Ishikawa (cell line): ENCODE measurements around the gene THADA.

ENCODE experiments used
- CEBPB ChIP-seq: IDR thresholded peaks from 2 replicates; pipeline ENCODE4 v1.6.1; 2012
- CREB1 ChIP-seq: IDR thresholded peaks from 2 replicates; pipeline ENCODE4 v1.6.1; 2012; ENCODE audit warnings: low read depth
- EGR1 ChIP-seq: IDR thresholded peaks from 2 replicates; pipeline ENCODE4 v1.6.1; 2012
- EP300 ChIP-seq: IDR thresholded peaks from 2 replicates; pipeline ENCODE4 v1.6.1; 2012; ENCODE audit warnings: borderline replicate concordance
- FOXM1 ChIP-seq: IDR thresholded peaks from 2 replicates; pipeline ENCODE4 v1.6.1; 2012; ENCODE audit warnings: low read depth, borderline replicate concordance
- MAX ChIP-seq: IDR thresholded peaks from 2 replicates; pipeline ENCODE4 v1.6.1; 2012
- NFIC ChIP-seq: IDR thresholded peaks from 2 replicates; pipeline ENCODE4 v1.6.1; 2012
- RAD21 ChIP-seq: IDR thresholded peaks from 2 replicates; pipeline ENCODE4 v1.6.1; 2012; ENCODE audit warnings: low read depth
- REST ChIP-seq: IDR thresholded peaks from 2 replicates; pipeline ENCODE4 v1.6.1; 2012; ENCODE audit warnings: low read depth, mild to moderate bottlenecking
- TAF1 ChIP-seq: IDR thresholded peaks from 2 replicates; pipeline ENCODE4 v1.6.1; 2012; ENCODE audit warnings: low read depth, mild to moderate bottlenecking
- TCF12 ChIP-seq: IDR thresholded peaks from 2 replicates; pipeline ENCODE4 v1.6.1; 2012; ENCODE audit warnings: low read depth
- TEAD4 ChIP-seq: IDR thresholded peaks from 2 replicates; pipeline ENCODE4 v1.6.1; 2012
- USF1 ChIP-seq: IDR thresholded peaks from 2 replicates; pipeline ENCODE4 v1.6.1; 2012
- YY1 ChIP-seq: IDR thresholded peaks from 2 replicates; pipeline ENCODE4 v1.6.1; 2012; ENCODE audit warnings: low read depth
- ZBTB7A ChIP-seq: IDR thresholded peaks from 2 replicates; pipeline ENCODE4 v1.6.1; 2012; ENCODE audit warnings: low read depth

The THADA gene

GRCh38 chr2:43473767-43474166 is 122.1 kb downstream of the THADA start:
- no peak for TF ChIP-seq MAX
- no peak for TF ChIP-seq EGR1
- TF ChIP-seq CREB1 = no peak

GRCh38 chr2:43472527-43473194 is 123.2 kb downstream of the THADA start:
- TF ChIP-seq RAD21 (no peak), ZBTB7A (no peak), TCF12 (no peak), REST (no peak), TAF1 (no peak), MAX (no peak), YY1 (no peak), CEBPB (no peak), TEAD4 (no peak), CREB1 (no peak), FOXM1 (no peak), USF1 (no peak), EP300 (no peak), NFIC (no peak), EGR1 (no peak)

GRCh38 chr2:43469713-43470112 is 126.1 kb downstream of the THADA start:
- TF ChIP-seq NFIC = no peak

GRCh38 chr2:43469094-43469493 is 126.7 kb downstream of the THADA start:
- no peak for TF ChIP-seq TCF12
- no peak for TF ChIP-seq USF1
- TF ChIP-seq TAF1 = no peak
- TF ChIP-seq TEAD4 = no peak
- TF ChIP-seq CEBPB = no peak
- TF ChIP-seq EP300 = no peak
- no peak for TF ChIP-seq ZBTB7A
- no peak for TF ChIP-seq EGR1
- no peak for TF ChIP-seq MAX

GRCh38 chr2:43467891-43468290 is 127.9 kb downstream of the THADA start:
- TF ChIP-seq CEBPB (no peak), TEAD4 (no peak), FOXM1 (no peak)

GRCh38 chr2:43465234-43465633 is 130.6 kb downstream of the THADA start:
- TF ChIP-seq ZBTB7A (no peak), RAD21 (no peak), CREB1 (no peak)

- TF ChIP-seq RAD21 (no peak), EGR1 (no peak)
Observed at GRCh38 chr2:43464590-43464989, 131.2 kb downstream of the THADA start.

- TF ChIP-seq FOXM1 = no peak
Observed at GRCh38 chr2:43462866-43463641, 132.8 kb downstream of the THADA start.

GRCh38 chr2:43461453-43462073 is 134.3 kb downstream of the THADA start:
- no peak for TF ChIP-seq FOXM1
- TF ChIP-seq RAD21 = no peak
- no peak for TF ChIP-seq YY1
- no peak for TF ChIP-seq REST
- TF ChIP-seq NFIC = no peak
- TF ChIP-seq EGR1 = no peak
